ENCODE data around the gene FGD5. TPM values are rescaled to one million over a fixed set of nuclear protein-coding genes. Genes with fewer than 3 reads are reported as not detected.
A peak's percentile ranks its signal among the peaks of the same experiment; 100 is the strongest.

Gene FGD5
- total RNA-seq, 3 donors from 2014 or later (not counting 1 experiment from before 2014, with no cell fraction given): not detected

DNA sequence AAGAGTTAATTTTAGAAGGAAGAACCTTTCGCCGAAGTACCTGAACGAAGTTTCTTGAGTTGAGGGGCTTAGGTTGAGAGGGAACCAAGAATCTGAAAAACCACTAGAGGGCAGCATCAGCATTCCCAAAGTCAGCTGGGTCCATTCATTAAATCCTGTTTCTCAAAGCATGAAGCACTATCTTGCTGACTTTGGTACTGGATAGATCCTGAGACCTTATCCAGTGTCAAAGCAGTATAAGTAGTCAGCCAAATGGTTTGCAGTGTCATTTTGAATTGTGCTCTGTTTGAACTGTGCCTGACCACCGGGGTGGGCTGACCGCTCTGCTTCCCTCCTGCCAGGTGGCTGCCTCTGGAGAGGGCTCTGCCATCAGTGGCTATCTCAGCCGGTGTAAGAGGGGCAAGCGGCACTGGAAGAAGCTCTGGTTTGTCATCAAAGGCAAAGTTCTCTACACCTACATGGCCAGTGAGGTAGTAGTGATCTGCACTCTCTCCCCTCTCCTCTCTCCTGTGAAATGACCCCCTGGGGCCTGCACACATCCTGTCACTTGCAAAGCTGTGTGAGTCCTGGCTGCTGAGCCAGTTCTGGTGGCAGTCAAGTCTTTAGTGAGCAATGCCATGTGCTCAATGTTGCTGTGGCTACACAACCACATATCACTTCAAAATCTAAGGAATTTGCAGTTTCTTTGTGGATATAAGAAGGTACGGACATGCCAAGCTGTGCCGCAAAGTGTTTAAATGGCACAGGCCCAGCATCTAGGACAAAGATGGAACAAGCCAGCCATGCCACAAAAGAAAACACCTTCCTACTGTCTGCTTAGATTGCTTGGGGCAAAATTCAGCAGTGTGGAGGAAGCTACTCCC, 107.2 kb downstream of the FGD5 start:
- DNase-seq (peak in 1 of 2 donors; percentile 70), ATAC-seq (peak in 1 of 3 donors; percentile 32)
- Mint-ChIP-seq H3K36me3 (no peaks in the 10 kb centered on the region), H3K27ac (no peak overlapping the region), H3K27me3 (ENCODE audit: low read depth in 2 of 2) (no peaks in the 10 kb centered on the region), H3K4me1 (peaks cover 0 to 3% of the 10 kb centered on the region in 2 donors), H3K9me3 (no peaks in the 10 kb centered on the region), H3K4me3 (no peak overlapping the region)
- Histone ChIP-seq H3K4me1 (ENCODE audit: control insufficient read depth, insufficient read depth, low read length) (no peaks in the 10 kb centered on the region), H3K4me3 (ENCODE audit: low read length) (no peak overlapping the region), H3K27me3 (ENCODE audit: control insufficient read depth, insufficient read depth, low read length) (no peaks in the 10 kb centered on the region), H3K36me3 (ENCODE audit: control insufficient read depth, insufficient read depth, low read length) (no peaks in the 10 kb centered on the region), H3K9me3 (ENCODE audit: control insufficient read depth, insufficient read depth, low read length) (no peaks in the 10 kb centered on the region), H3K27ac (ENCODE audit: low read length) (no peak overlapping the region)
- TF ChIP-seq, protein P1, sequence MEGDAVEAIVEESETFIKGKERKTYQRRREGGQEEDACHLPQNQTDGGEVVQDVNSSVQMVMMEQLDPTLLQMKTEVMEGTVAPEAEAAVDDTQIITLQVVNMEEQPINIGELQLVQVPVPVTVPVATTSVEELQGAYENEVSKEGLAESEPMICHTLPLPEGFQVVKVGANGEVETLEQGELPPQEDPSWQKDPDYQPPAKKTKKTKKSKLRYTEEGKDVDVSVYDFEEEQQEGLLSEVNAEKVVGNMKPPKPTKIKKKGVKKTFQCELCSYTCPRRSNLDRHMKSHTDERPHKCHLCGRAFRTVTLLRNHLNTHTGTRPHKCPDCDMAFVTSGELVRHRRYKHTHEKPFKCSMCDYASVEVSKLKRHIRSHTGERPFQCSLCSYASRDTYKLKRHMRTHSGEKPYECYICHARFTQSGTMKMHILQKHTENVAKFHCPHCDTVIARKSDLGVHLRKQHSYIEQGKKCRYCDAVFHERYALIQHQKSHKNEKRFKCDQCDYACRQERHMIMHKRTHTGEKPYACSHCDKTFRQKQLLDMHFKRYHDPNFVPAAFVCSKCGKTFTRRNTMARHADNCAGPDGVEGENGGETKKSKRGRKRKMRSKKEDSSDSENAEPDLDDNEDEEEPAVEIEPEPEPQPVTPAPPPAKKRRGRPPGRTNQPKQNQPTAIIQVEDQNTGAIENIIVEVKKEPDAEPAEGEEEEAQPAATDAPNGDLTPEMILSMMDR (IDR thresholded peaks at IDR 0.05): peak; percentile 75
- 81% methylated on average over 9 of the region's 9 CpGs for WGBS (ENCODE audit: insufficient coverage)
- intact Hi-C loops (cut with micrococcal nuclease): loop anchor here (10.0 kb wide), 1 partner anchor 1031 kb away; no protein-coding TSS in a partner anchor

DNA sequence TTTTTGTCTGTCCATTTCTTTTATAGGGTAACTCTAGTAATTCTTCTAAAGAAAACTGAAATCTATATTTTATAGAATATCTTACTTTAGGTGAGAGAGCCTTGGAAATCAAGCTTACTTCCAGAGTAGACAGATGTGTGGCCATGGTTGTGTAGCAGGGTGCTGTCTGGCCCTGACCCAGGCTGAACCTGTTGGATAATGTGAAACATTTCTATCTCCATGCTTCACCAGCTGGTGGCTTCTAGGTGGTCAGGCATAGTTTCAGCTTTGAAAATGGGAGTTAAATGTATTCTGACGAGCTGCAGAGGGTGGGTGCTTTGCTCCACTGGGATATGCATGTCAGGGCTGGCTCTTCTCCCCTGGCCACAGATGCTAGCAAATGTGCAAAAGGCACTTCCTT, 107.8 kb downstream of the FGD5 start:
- no peak overlapping the region for H3K27ac ChIP-seq (ENCODE audit: low read length)
- Mint-ChIP-seq H3K27ac (no peak overlapping the region), H3K9me3 (no peaks in the 10 kb centered on the region), H3K4me3 (no peak overlapping the region), H3K36me3 (no peaks in the 10 kb centered on the region), H3K4me1 (peaks cover 1 to 2% of the 10 kb centered on the region in 2 donors), H3K27me3 (ENCODE audit: low read depth in 2 of 2) (no peaks in the 10 kb centered on the region)
- no peaks in the 10 kb centered on the region for H3K4me1 ChIP-seq (ENCODE audit: control insufficient read depth, insufficient read depth, low read length)
- TF ChIP-seq, protein P1 (IDR thresholded peaks at IDR 0.05): no peak
- intact Hi-C loops (cut with micrococcal nuclease): loop anchor here (10.0 kb wide), 1 partner anchor 1032 kb away; no protein-coding TSS in a partner anchor
- ATAC-seq (no peak), DNase-seq (no peak)
- H3K36me3 ChIP-seq (ENCODE audit: control insufficient read depth, insufficient read depth, low read length): no peaks in the 10 kb centered on the region
- no peaks in the 10 kb centered on the region for H3K9me3 ChIP-seq (ENCODE audit: control insufficient read depth, insufficient read depth, low read length)
- WGBS (ENCODE audit: insufficient coverage): 83% methylated on average over 1 of the region's 1 CpG
- H3K4me3 ChIP-seq (ENCODE audit: low read length): no peak overlapping the region
- H3K27me3 ChIP-seq (ENCODE audit: control insufficient read depth, insufficient read depth, low read length): no peaks in the 10 kb centered on the region

DNA sequence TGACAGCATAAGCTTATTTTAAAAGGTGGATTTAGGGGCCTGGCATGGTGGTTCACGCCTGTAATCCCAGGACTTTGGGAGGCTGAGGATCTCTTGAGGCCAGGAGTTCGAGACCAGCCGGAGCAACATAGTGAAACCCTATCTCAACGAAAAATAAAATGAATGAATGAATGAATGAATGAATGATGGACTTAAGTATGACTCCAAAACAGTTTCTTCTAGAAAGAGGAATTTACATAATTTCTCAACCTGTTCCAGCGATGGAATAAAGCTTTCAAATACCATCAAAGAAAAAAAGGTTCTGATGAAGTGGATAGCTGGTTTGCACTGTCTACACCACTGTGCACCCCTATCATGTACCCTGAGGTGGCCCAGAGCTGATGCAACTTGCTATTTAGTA, 108.5 kb downstream of the FGD5 start:
- DNase-seq: no peak
- H3K27me3 Mint-ChIP-seq (ENCODE audit: low read depth in 2 of 2): no peaks in the 10 kb centered on the region
- no peak overlapping the region for H3K4me3 Mint-ChIP-seq
- H3K4me1 ChIP-seq (ENCODE audit: control insufficient read depth, insufficient read depth, low read length): no peaks in the 10 kb centered on the region
- H3K4me1 Mint-ChIP-seq: peaks cover 4 to 7% of the 10 kb centered on the region in 2 donors
- H3K9me3 ChIP-seq (ENCODE audit: control insufficient read depth, insufficient read depth, low read length): no peaks in the 10 kb centered on the region
- TF ChIP-seq, protein P1 (IDR thresholded peaks at IDR 0.05): no peak
- H3K36me3 ChIP-seq (ENCODE audit: control insufficient read depth, insufficient read depth, low read length): no peaks in the 10 kb centered on the region
- no peak overlapping the region for H3K27ac Mint-ChIP-seq
- intact Hi-C loops (cut with micrococcal nuclease): loop anchor here (10.0 kb wide), 1 partner anchor 1033 kb away; no protein-coding TSS in a partner anchor
- H3K27me3 ChIP-seq (ENCODE audit: control insufficient read depth, insufficient read depth, low read length): no peaks in the 10 kb centered on the region
- H3K36me3 Mint-ChIP-seq: no peaks in the 10 kb centered on the region
- ATAC-seq: no peak
- WGBS (ENCODE audit: insufficient coverage): 100% methylated on average over 4 of the region's 5 CpGs
- no peaks in the 10 kb centered on the region for H3K9me3 Mint-ChIP-seq
- H3K27ac ChIP-seq (ENCODE audit: low read length): no peak overlapping the region
- no peak overlapping the region for H3K4me3 ChIP-seq (ENCODE audit: low read length)

All from natural killer cell (primary cell).